Measurements from ENCODE around the gene TEAD1.

TEAD1 gene

DNA sequence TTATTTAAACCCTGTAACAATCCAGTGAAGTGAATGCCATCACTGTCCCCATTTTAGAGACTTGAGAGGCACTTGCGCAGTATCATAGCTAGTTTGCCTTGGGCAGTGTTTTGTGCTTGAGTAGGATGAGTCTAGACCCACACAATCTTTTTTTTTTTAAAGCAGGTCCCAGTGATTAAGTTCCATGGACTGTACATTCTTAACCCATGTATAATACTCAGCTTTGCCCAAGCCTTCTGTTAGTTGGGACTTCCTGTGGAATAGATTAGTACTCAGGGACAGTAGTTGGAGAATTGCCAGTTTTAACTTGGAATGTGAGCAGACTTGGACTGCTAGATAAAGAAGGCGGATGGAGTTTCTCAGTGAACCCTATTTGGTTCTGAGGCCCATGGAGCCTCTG, 226.3 kb downstream of the TEAD1 start:
- ATAC-seq = no peak
- no peak for DNase-seq

DNA sequence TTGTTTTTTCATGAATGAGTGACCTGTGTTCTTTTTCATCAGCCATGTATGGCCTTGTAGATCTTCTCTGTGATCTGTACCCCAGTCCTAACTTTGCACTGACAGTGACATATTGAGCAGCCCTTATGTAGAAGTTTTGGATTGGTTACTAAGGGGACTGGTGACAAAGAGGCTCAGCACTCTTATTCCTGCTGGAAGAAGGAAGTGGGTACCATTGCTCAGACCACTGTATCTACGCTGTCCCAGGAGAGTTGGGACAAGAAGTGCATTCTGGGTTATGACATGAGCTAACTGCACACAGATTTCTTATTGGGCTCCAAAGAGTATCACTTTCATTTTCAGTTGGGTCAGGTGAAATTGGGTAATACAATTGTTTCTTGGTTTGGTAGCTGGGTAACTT, 227.1 kb downstream of the TEAD1 start:
- DNase-seq (no peak), ATAC-seq (no peak)

DNA sequence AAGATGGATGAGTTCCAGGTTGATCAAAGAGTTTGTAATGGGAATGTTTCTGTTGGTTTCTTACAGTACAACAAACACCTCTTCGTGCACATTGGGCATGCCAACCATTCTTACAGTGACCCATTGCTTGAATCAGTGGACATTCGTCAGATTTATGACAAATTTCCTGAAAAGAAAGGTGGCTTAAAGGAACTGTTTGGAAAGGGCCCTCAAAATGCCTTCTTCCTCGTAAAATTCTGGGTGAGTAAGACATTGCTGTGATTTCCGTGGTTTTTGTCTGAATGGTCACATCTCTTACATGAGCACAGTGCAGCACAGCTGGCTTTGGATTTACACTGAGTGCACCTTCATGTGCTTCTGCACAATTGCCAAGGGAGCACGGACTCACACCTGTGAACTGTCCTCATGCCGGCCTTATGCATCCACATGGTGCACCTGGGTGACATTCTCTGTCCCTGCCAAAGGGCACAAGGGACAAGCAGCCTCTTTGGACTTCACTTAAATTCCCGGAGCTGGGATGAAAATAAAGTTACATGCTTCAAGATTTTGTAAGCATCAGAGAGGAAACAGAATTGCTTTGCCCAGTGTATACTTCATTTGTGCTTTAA, 227.8 kb downstream of the TEAD1 start:
- DNase-seq (no peak), ATAC-seq (no peak)

DNA sequence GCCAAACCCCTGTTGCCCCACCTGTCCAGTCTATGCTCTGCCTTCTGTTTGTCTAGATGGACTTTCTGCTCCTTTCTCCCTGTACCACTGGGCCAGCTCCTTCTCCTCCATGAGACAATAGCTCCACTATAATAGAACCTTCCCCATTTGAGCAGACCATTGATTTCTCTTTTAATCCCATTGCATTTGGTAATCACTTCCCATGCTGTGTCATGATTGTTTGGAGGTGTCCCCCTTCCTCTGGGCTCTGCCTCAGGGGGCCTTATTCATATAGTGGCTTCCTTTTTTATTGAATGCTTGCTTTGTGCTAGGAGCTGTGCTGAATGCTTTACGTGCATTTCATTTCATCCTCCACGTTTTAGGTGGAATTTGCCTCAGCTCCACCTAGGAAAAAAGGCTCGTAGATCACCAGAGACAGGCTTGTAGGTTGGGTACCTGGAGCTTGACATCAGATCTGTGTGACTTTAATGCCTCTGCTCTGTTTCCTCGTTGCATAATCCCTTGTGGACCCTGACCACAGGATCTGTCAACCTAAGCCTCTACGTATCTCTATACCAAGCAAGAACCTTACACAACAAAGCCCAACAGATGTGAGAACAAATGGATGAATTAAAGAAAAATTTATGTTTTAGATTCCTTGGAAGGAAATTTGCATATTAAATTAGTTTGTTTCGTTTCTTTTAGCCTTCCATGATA, 228.7 kb downstream of the TEAD1 start:
- DNase-seq = no peak
- no peak for ATAC-seq

DNA sequence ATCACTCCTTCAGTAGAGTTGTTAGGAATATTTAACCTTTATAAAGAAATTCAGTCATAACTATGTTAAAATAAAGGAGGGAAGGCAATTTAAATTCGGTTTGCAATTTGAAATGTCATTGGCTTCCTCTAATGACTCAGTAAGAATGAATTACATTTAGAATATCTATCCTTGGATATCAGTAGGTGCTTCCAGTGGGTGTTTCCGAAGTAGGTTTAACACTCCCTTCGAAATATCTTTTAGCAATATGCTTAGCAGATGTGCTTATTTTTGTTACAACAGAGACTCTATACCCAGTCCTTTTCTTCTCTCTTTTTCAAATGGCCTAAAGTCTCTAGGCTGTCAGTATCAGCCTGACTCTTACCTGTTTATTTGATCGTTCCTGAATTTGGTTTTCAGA, 231.2 kb downstream of the TEAD1 start:
- no peak for ATAC-seq
- DNase-seq = no peak

DNA sequence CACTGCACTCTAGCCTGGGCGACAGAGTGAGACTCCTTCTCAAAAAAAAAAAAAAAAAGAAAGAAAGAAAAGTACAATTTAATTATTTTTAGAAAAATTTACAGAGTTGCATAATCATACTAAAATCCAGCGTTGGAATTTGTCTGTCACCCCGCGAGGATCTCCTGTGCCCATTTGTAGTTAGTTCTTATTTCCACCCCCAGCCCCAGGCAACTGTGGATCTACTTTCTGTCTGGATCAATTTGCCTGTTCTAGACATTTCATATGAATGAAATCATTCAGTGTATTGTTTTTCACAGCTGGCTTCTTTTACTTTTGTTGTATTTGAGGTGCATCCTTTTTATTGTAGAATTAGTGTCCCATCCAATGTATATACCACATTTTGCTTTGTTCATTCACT, 232.3 kb downstream of the TEAD1 start:
- ATAC-seq (no peak), DNase-seq (no peak)

DNA sequence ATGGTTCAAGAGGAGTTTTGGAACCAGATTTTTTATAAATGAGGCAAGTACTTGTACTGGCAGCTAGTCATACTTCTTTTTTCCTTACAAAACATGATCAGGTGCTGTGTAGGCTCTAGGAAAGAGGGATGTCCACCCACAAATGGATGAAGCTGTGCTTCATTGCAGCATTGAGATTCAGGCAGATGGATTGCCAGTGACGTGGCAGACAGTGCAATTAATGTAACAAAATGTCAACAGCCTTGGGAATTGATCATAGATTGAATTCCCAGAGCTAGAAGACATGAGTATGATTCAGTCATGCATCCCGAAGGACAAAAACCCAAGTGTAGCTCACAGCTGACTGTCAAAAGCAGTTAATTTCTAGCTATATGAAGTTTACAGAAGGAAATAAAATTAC, 235.7 kb downstream of the TEAD1 start:
- DNase-seq (no peak), ATAC-seq (no peak)

DNA sequence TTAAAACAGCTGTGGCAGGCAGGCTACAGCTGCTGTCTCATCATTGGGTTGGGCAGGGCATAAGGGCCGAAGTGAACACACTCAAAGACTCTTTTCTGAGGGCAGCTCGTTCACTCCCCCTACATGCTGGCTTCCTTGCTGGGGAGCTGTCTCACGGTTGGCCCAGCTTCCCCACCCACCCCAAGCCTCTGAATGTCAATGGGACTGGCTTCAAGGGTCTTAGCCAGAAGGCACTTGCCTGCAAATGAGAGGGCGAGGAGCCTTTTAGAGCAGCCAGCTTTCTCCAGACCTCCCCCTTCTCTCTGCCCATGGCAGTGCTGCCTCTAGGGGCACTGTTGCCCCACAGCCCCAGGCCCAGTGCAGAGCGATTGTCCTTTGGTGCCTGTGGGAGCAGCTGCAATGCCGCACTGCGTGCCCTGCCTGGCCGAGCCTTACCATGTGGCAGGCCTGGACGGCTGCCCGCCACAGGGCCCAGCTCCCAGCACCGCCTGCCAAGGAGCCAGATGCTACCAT, 240.2 kb downstream of the TEAD1 start:
- ATAC-seq = peak; percentile 55
- peak; percentile 16 for DNase-seq

DNA sequence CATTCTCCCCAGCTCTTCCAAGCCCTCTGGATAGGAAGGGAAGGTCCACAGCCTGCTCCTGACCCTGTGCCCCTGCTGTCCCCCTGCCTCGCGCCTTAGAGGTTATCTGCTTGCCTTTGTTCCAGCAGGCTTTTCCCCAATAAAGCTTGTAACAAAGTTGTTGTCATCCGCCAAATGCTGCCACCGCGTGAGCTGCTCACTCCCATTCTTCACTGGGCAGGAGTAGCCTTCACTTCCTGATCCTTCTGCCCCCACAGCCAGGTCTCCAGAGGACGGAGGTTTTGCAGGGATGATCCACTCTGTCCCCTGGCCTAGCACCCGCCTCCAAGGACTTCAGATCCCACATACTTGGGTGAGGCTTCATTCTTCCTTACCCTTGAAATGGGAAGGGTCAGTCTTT, 240.9 kb downstream of the TEAD1 start:
- DNase-seq (no peak), ATAC-seq (no peak)

DNA sequence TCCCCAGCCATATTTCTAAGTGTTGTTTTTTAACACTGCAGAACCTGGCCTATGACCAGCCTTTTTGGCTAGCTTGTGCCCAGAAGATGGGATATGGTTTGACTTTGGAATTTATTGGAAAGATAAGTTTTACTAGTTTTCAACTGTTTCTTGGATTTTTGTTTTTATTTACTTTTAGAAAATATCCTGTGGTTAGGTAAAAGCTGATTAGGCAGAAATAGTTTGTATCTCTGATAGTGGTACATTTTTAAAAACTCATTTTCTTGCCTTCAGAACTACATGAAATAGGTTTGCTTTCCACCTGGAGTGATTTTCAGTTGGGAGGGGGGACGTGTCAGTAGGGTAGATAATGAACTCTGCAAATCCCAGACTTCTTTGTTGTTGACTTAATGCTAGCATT, 243.6 kb downstream of the TEAD1 start:
- ATAC-seq = no peak
- DNase-seq = no peak

DNA sequence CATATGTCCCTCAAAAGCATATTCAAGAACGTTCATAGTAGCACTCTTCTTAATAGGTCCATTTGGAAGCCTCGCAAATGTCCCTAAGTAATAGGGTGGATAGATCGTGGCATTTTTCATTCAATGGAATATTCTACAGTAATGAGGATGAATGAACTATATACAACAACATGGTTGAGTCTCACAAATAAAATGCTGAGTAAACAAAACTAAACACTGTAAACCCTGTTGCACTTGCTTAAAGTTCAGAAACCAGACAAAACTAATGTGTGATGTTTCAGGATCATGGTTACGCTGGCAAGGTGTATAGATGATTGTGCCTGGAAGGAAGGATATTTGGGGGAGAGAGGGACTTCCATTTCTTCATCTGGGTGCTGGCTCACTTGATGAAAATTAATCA, 244.4 kb downstream of the TEAD1 start:
- no peak for ATAC-seq

DNA sequence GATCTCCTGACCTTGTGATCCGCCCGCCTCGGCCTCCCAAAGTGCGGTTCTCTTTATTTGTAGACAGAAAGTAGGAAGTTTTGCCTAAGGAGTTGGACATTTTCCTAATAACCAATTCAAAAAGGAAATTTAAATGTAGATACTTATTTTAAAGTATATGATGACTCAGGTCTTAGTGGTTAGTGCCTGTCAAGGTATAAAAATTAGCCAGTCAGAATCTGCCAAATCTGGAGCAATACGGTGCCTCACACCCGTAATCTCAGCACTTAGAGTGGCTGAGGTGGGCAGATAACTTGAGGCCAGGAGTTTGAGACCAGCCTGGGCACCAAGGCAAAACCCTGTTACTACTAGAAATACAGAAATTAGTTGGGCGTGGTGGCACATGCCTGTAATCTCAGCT, 248.2 kb downstream of the TEAD1 start:
- no peak for ATAC-seq
- no peak for DNase-seq

More for the DNA sequence above, 244.4 kb downstream of the TEAD1 start:
- DNase-seq = no peak

DNA sequence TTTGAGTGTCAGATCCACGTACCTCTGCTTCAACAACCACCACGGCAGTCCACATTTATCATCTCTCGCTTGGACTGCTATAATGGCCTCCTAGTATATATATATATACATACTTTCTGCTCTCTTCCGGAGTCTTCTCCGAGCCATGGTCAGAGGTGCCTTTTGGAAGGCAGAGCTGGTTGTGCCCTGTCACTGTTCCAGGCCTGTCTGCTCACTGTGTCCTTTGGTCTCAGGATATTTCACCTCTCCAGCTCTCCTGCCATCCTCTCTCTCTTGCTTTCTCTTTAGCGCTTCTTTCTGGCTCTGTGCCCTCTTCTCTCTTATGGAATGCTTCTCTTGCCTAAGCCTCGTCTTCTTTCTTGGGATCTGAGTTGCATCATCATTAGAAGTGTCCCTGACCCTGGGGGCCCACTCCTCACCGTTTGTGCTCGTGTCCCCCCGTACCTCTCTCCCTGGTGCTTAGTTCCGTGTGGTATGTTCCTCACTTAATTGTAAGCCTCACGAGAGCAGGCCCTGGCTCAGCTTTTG, 248.8 kb downstream of the TEAD1 start:
- ATAC-seq (no peak), DNase-seq (no peak)

DNA sequence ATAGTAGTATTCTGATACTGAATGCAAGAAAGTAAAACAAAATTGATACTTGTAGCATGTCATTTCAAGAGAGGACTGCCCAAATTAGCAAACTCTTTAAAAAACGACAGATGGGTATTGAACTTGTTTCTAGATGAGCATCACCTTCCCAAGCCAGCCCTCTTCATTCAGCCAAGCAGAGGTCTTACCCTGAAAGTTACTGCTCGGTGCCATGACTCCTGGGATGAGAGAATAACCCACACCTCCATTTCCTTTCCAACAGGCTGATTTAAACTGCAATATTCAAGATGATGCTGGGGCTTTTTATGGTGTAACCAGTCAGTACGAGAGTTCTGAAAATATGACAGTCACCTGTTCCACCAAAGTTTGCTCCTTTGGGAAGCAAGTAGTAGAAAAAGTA, 250.4 kb downstream of the TEAD1 start:
- no peak for ATAC-seq
- no peak for DNase-seq

DNA sequence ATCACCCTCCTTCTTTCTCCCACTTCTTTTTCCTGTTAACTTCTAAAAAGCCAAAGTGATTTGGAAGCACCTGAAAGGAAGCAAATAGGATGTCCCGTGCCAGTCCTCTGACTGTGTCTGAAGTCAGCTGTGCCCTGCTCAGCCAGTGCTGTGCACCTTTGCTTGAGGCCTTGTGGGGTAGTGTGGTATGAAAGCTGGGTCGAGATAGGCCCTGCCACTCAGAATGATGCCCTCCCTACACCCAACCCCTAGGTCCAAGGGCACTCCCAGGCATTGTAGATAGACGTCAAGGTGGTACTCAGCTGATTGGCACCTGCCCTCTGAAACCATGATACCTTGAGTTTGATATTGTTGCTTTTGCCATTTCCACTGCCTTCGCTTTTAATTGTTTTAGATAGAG, 251.3 kb downstream of the TEAD1 start:
- DNase-seq (no peak), ATAC-seq (no peak)

DNA sequence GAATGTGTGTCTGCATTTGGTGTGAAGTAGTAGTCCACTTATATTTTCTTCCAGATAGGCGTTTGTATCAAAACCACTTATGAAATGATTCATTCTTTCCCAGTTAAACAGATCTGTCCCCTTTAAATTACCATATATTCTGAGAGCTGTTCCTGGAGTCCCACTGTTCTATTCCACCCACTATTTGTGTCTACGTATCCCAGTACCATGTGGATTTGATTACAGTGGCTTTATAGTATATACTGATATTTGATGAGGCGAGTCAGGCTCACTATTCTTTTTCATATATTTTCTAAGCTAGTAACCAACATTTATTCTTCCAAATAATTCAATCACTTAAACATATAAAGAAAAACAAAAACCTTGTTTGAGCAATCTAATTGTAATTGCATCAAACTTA, 253.0 kb downstream of the TEAD1 start:
- DNase-seq (no peak), ATAC-seq (no peak)

DNA sequence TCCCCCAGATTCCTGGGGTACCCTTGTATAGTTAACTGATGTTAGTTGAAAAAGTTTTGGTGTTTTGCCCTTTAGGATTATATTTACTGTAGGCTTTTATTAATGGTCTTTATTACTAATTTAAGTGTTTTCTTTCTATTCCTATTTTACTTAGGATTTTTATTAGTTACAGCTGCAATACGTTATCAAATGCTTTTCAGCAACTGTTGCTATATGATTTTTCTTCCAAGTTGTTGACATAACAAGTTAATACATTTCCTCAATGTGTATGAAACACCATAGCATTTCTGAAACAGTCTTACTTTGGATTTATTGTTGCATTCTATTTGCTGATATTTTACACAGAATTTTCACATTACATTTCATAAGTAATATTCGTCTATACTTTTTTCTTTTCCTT, 253.7 kb downstream of the TEAD1 start:
- DNase-seq = no peak
- ATAC-seq = no peak

DNA sequence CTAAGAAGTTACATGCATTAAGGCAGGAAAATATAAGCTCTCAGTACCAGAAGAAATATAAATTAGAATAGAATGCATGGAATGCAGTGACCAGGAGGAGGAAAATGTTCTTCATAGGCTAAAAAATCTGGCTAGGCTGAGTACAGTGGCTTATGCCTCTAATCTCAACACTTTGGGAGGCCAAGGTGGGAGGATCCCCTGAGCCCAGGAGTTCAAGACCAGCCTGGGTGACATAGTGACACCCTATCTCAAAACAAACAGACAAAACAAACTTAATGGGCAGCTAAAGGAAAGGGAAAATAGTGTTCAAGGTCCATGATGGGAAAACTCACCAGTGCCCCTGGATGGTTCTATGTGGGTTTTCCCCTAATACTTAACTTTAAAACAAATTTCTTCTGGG, 256.6 kb downstream of the TEAD1 start:
- DNase-seq (no peak), ATAC-seq (no peak)

DNA sequence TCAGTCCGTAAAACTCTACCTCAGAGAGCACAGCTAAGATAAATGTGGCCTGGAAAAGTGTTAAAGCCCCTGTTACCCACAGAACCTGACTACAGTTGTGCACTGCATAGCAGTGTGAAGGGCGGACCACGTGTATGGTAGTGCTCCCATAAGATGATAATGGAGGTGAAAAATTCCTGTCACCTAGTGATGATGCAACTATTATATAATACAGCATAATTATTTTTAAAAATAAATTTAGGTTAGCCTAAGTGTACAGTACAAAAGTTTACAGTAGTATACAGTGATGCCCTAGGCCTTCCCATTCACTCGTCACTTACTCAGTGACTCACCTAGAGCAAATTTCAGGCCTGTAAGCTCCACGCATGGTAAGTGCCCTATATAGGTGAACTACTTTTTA, 258.3 kb downstream of the TEAD1 start:
- ATAC-seq = no peak
- no peak for DNase-seq

DNA sequence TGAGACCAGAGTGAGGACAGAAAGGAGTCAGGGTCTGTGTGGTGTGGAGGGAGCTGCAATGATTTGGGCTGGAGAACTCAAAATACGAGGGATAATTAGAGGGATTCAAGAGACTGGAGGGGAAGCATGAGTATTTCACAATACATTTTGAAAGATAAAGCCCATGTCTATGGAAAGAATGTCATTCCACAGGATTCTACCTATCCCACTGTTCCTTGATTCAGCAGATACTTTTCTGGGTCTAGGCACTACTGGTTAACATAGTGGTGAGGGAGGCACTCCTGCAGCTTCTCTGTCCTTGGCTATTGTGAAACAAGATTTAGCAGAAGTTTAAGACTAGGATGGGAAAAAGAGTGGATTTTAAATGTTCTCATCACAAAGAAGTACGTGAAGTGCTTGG, 262.0 kb downstream of the TEAD1 start:
- no peak for ATAC-seq
- DNase-seq = no peak

DNA sequence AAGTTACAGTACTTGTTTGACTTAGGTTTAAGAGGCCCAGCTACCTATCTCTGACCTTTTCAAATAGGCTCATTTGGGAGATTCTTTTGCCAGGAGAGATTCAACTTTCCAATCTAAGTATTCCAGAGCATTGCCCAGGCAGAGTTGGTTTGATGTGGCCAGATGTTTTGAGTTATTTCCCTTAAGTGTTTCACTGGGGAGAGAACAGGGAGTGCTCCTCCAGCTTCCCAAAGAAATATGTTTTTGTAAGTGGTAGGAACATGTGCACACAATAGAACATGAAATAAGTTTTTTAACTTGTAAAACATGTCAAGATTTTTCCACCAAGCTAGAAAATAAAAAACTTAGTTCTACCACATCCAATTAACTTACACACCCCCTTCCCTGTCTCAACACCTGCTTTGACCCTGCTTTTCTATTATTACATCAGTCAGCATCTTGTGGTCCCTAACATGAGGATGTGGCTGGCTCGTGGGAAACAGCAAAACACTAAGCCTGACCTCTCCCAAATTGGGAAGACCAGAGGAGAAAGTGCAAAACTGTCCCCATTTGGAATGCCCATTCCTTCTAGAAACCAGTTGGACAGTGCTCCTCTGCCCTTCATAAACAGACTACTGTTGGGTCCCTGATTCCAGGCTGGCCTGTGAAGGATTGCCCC, 264.5 kb downstream of the TEAD1 start:
- ATAC-seq (no peak), DNase-seq (no peak)

DNA sequence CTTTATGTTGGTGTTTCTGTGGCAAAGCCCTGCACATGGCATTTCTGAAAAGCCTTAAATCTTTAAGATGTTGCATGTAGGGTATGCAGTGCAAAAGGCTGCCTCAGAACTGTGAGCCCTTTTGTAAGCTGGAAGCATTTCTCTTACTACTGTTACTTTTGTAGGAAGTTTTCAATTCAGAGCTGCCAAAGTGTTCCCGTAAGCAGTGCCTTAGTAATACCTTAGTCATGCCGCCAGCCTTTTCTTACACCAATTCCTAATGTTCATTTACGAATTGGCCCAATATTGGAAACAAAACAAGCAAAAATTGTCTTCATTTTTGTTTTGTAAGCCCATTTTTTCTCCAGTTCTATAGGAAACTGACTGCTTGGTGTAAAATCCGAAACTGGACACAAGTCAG, 267.4 kb downstream of the TEAD1 start:
- ATAC-seq (no peak), DNase-seq (no peak)

DNA sequence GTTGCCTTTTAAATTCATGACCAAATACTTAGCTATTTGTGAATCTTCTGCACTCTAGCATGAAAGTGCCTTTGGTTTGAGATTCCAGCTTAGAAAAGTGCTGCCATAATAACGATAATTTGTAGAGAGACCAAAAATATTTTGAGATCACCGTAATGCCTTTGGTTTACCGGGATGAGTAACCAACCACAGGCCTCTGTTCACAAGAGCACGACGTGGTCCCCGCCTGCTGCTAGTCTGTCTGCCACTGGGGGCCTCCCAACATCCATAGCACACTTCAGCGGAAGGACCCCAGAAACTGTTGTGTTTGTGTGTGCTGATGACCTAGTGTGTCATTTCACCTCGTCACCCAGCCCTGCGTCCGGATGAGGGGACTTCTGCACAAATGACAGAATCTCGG, 267.9 kb downstream of the TEAD1 start:
- ATAC-seq = no peak
- no peak for DNase-seq

DNA sequence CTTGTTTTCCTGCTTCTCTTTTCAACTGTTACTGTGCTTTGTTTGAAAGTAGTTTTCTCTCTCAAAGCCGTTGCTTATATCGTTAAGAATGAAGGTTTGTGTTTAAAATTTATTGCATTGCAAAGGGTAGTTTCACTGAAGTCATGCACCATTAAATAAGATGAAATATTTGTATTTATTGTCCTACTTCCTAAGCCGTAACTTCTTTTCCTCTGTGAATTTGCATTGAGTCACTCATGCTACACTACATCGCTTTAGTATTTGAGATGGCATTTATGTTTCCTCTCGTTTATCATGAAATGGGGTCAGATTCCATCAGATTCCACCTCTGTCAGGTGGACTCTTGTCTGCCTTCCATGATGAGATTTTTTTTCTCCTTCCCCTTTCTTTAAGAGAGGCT, 269.1 kb downstream of the TEAD1 start:
- ATAC-seq (no peak), DNase-seq (no peak)

All from stimulated activated naive CD8-positive, alpha-beta T cell treated with anti-CD3 and anti-CD28 coated beads, Interleukin-15, Interleukin-2, amounts not matched to agents 100 U/mL and 50 U/mL, for 24 hours (primary cell).